ENCODE results near the gene C22orf31. TPM values are rescaled to one million over a fixed set of nuclear protein-coding genes. Genes with fewer than 3 reads are reported as not detected.

The C22orf31 gene
- total and polyA plus RNA-seq, 2 donors (not counting 3 experiments of a cell fraction or from before 2014, with no cell fraction given) = not detected

DNA sequence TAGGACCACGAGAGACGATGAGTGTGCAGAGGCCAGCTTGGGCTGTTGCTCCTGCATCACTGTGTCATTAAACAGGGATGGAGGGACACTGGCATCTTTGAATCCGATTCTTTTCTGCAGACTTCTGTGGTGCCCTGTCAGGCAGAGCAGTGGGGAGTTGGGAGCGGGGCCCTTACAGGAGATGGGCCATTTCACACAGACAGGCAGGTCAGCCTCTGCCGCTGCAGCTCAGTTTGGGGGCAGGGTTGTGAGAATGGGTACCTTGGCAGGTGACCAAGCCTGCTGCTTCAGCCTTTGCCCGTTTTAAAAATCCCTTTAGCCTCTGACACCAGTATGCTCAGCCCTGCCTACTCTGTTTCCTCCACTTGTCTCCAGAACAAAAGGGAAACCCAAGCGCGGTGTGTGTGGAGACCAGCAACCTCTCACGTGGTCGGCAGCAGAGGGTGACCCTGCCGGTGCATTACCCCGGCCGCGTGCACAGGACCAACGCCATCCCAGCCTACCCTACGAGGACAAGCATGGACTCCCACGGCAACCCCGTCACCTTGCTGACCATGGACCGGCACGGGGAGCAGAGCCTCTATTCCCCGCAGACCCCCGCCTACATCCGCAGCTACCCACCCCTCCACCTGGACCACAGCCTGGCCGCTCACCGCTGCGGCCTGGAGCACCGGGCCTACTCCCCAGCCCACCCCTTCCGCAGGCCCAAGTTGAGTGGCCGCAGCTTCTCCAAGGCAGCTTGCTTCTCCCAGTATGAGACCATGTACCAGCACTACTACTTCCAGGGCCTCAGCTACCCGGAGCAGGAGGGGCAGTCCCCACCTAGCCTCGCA, 12.6 kb downstream of the C22orf31 start:
- TF ChIP-seq JUN (IDR thresholded peaks at IDR 0.05; ENCODE audit: borderline replicate concordance, insufficient read depth, insufficient read length, low read depth) (no peak), FOS (IDR thresholded peaks at IDR 0.05; ENCODE audit: borderline replicate concordance, insufficient read depth, low read length) (no peak), POLR2A (IDR thresholded peaks at IDR 0.05; ENCODE audit: low read depth, low read length) (no peak), EZH2 (IDR thresholded peaks at IDR 0.05; ENCODE audit: borderline replicate concordance, low read depth, low read length, severe bottlenecking) (no peak), MYC (IDR thresholded peaks at IDR 0.05; ENCODE audit: low read depth, low read length) (no peak), POLR2AphosphoS5 (IDR thresholded peaks at IDR 0.05; ENCODE audit: insufficient read depth, low read depth, low read length) (no peak), GATA2 (IDR thresholded peaks at IDR 0.05; ENCODE audit: insufficient read depth, insufficient read length, low read depth, low read length) (no peak)
- TF ChIP-seq, protein P1, sequence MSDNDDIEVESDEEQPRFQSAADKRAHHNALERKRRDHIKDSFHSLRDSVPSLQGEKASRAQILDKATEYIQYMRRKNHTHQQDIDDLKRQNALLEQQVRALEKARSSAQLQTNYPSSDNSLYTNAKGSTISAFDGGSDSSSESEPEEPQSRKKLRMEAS (IDR thresholded peaks at IDR 0.05; ENCODE audit: insufficient read depth, insufficient read length) = no peak
- TF ChIP-seq, protein P2, sequence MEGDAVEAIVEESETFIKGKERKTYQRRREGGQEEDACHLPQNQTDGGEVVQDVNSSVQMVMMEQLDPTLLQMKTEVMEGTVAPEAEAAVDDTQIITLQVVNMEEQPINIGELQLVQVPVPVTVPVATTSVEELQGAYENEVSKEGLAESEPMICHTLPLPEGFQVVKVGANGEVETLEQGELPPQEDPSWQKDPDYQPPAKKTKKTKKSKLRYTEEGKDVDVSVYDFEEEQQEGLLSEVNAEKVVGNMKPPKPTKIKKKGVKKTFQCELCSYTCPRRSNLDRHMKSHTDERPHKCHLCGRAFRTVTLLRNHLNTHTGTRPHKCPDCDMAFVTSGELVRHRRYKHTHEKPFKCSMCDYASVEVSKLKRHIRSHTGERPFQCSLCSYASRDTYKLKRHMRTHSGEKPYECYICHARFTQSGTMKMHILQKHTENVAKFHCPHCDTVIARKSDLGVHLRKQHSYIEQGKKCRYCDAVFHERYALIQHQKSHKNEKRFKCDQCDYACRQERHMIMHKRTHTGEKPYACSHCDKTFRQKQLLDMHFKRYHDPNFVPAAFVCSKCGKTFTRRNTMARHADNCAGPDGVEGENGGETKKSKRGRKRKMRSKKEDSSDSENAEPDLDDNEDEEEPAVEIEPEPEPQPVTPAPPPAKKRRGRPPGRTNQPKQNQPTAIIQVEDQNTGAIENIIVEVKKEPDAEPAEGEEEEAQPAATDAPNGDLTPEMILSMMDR (IDR thresholded peaks at IDR 0.05; ENCODE audit: extremely low read depth in 1 of 2, insufficient read depth in 1 of 2, low read depth in 1 of 2, low read length in 2 of 2) = no peak
- intact Hi-C loops (cut with micrococcal nuclease) (no loop called here), dilution Hi-C loops (cut with MboI; ENCODE audit: extremely low pct_ligation_motif_present, low sequenced_read_pairs) (no loop called here)
- H3K36me3 ChIP-seq (ENCODE audit: control insufficient read depth in 2 of 2, extremely low read depth in 1 of 2, insufficient read depth in 2 of 2, low read length in 2 of 2) = no peaks in the 10 kb centered on the region
- CTCF ChIA-PET = interaction anchor here (0.8 to 1.6 kb wide), 3 partner anchors 9 to 197 kb away, joined by 3 to 4 read pairs (median 3); no protein-coding TSS in a partner anchor
- no peaks in the 10 kb centered on the region for H3K79me2 ChIP-seq (ENCODE audit: control insufficient read depth, insufficient read depth, low read length)
- no TSS peak for BruUV-seq (replicated peaks)
- no peak for FAIRE-seq
- no peak overlapping the region for H3K9ac ChIP-seq (replicated peaks; ENCODE audit: extremely low read depth, insufficient read depth, low read length)
- no peaks in the 10 kb centered on the region for H3K27me3 ChIP-seq (ENCODE audit: control insufficient read depth in 2 of 2, insufficient read depth in 2 of 2, low read length in 2 of 2)
- no peaks in the 10 kb centered on the region for H3K9me3 ChIP-seq (replicated peaks; ENCODE audit: control insufficient read depth, insufficient read depth, low read length)
- H2AFZ ChIP-seq (ENCODE audit: low read depth, low read length) = no peak overlapping the region
- peaks cover 8% of the 10 kb centered on the region for H3K4me1 ChIP-seq (ENCODE audit: control insufficient read depth, extremely low read depth, insufficient read depth, low read length)
- POLR2A ChIA-PET = no interaction called here
- no peak overlapping the region for H3K4me3 ChIP-seq (replicated peaks in 1 of 3; ENCODE audit: insufficient read depth in 1 of 3, low read depth in 1 of 3, low read length in 3 of 3)
- DNase-seq (ENCODE audit: low read depth, low spot score) = no peak
- no peaks in the 10 kb centered on the region for H3K9me1 ChIP-seq (replicated peaks; ENCODE audit: control insufficient read depth, extremely low read depth, insufficient read depth, low read length)
- no peaks in the 10 kb centered on the region for H4K20me1 ChIP-seq (replicated peaks; ENCODE audit: control insufficient read depth, extremely low read depth, insufficient read depth, low read length)
- no peak overlapping the region for H3K27ac ChIP-seq (ENCODE audit: insufficient read depth, low read depth, low read length)
- no peak overlapping the region for H3K4me2 ChIP-seq (ENCODE audit: insufficient read depth, low read length)
